SIG-M5 (cell line): ENCODE data around the gene AGTRAP.

Experiments used
- DNase-seq: peaks from one replicate; lab custom pipeline; 2025; lab: John Stamatoyannopoulos, UW

AGTRAP gene

GRCh38 chr1:11800391-11800755 is 64.4 kb downstream of the AGTRAP start:
- no peak for DNase-seq
